CD4-positive, alpha-beta T cell treated with Interleukin-10 for 1 hour (primary cell): Measurements from ENCODE around the gene JMJD1C.

ENCODE experiments used
- DNase-seq: peaks from one replicate; pipeline ENCODE4 v3.0.0-alpha.2; 2020

The JMJD1C gene

GRCh38 chr10:63437116-63437949 lies 28.4 kb downstream of the JMJD1C start:
- DNase-seq = no peak

- no peak for DNase-seq
These were observed 29.6 kb downstream of the JMJD1C start for GRCh38 chr10:63436225-63436624.

- DNase-seq = no peak
These were observed 30.6 kb downstream of the JMJD1C start for GRCh38 chr10:63434866-63435854.

GRCh38 chr10:63431962-63432797 lies 33.6 kb downstream of the JMJD1C start:
- no peak for DNase-seq

- no peak for DNase-seq
These were observed 34.8 kb downstream of the JMJD1C start for GRCh38 chr10:63430999-63431356.

- DNase-seq = no peak
These were observed 35.4 kb downstream of the JMJD1C start for GRCh38 chr10:63430091-63430998.

- no peak for DNase-seq
These were observed 36.5 kb downstream of the JMJD1C start for GRCh38 chr10:63429281-63429680.

GRCh38 chr10:63427013-63427412 lies 38.8 kb downstream of the JMJD1C start:
- no peak for DNase-seq

- DNase-seq = no peak
These were observed 40.3 kb downstream of the JMJD1C start for GRCh38 chr10:63425512-63425911.

GRCh38 chr10:63424576-63424975 lies 41.2 kb downstream of the JMJD1C start:
- no peak for DNase-seq

GRCh38 chr10:63423494-63423893 lies 42.3 kb downstream of the JMJD1C start:
- no peak for DNase-seq

- peak; percentile 30 for DNase-seq
These were observed 44.2 kb downstream of the JMJD1C start for GRCh38 chr10:63421591-63421990.

GRCh38 chr10:63416376-63416775 lies 49.4 kb downstream of the JMJD1C start:
- no peak for DNase-seq

- no peak for DNase-seq
These were observed 50.0 kb downstream of the JMJD1C start for GRCh38 chr10:63415640-63416244.

- DNase-seq = no peak
These were observed 51.1 kb downstream of the JMJD1C start for GRCh38 chr10:63414481-63415260.

- DNase-seq = no peak
These were observed 52.3 kb downstream of the JMJD1C start for GRCh38 chr10:63413429-63413828.

GRCh38 chr10:63412304-63412703 lies 53.5 kb downstream of the JMJD1C start:
- no peak for DNase-seq

- DNase-seq = no peak
These were observed 55.1 kb downstream of the JMJD1C start for GRCh38 chr10:63410633-63411032.

GRCh38 chr10:63409465-63410027 lies 56.2 kb downstream of the JMJD1C start:
- DNase-seq = no peak

- DNase-seq = no peak
These were observed 58.6 kb downstream of the JMJD1C start for GRCh38 chr10:63407136-63407662.
